Stimulated activated CD8-positive, alpha-beta memory T cell treated with anti-CD3 and anti-CD28 coated beads, Interleukin-12 subunit alpha, Interleukin-12 subunit beta, amount 100 ng/mL, for 24 hours (primary cell): ENCODE measurements around the gene SEPTIN8.

Source experiments
- DNase-seq: peaks from one replicate; pipeline ENCODE4 v3.0.0-alpha.2; 2020; ENCODE audit errors: extremely low read depth

The SEPTIN8 gene

DNA sequence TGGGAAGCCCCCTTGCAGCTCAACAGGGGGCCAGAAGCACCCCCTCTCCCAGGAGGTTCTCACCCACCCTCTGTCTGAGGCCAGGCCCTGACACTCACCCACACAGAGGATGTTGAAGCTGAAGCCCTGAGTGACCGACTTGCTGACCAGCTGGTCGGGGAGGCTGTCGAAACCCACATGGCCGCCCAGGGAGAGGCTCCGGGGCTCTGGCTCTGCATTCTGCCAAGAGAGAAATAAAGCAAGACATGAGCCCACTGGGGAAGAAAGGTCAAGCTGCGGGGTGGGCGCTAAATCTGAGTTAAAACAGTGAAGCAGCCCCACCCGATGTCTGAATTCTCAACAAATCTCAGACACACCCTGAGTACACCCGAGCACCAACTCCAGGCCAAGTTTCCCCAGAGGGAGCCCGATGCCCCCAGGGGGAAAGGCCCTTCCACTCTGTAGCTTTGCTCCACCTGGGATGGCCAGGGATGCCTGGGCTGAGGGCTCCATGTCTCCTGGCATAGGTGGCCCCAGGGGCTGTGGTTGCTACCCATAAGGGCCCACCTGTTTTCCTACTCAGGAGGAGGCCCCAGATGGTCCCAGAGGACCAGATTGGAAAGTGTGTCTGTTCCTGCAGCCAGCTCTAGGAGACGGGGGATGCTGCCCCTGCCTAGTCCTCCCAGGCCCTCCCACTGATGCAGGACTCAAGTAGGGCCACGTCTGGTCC, 11.6 kb downstream of the SEPTIN8 start:
- DNase-seq = no peak

DNA sequence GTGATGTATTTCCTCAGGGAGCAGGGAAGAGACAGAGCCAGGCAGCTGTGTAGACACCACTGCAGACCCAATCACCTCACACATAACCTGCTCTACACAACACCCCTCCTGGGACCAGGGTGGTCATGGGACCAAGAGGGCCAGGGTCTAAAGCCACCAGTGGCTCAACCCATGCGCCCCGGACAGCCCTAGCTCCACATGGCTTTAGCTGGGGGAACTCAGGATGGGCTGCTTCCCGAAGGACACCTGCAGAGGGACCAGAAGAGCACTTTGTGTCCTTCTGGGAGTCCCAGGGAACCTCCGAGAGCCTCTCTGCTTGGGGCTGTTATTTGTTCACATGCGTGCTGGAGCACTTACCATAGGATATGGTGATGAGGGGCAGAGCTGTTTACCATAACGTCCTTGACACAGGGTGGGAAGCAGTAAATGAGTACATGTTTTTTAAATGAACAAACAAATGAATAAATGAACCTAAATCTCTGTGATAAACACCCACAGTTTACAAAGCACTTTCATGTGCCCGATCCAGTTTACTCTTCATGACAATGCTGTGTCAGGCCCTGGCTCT, 12.3 kb downstream of the SEPTIN8 start:
- DNase-seq = no peak

DNA sequence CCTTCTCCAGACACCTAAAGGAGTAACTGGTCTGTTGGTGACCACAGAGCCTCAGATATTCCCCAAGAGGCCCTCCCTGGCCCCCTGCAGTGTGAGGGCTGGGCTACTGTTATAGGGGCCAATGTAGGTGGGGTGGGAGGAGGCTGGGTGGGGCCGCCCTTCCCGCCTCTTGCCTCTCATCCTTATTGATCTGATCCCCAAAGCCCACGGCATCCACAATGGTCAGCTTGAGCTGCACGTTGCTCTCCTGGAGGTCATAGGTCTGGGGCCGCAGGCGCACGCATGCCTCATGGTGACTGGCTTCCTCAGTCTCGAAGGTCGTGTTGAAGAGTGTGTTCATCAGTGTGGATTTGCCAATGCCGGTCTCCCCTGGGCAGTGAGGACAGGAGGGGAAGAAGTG, 13.0 kb downstream of the SEPTIN8 start:
- DNase-seq = no peak

DNA sequence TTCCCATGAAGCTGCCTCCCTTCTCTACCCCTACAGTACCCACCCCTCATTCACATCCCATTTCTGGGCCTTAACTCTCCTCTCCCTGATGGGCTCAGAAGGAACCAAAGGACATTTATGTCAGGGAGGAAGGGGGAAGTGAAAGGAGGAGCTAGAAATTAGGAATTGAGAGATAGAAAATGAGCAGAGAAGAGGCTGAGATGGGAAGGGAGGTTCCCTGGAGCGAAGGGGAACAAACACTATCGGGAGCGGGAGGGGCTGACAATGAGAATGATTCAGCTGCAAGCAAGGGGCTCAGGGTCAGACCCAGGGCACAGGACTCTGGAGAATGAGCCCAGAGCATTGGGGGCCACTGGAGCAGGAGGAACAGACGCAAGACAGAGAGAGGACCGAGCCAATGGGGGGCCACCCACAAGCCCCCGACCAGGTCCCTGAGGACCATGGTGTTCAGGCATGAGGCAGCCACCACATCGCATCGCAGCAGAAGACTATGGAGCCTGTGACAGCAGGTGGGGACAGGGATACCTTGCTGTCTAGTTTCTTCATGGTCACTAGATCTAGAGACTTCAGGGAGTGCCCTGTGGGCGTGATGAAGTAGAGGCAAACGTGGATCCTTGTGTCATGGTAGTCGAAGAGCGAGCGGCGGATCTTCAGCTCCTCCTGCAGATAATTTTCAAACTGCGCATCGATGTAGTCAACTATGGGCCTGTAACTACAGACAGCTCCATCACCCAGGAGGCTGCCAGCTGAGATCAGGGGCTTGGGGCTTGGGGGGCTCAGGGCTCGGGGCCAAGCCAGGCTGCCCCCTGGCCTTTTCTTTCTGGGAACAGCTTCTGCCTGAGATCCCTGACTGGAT, 13.6 kb downstream of the SEPTIN8 start:
- no peak for DNase-seq

DNA sequence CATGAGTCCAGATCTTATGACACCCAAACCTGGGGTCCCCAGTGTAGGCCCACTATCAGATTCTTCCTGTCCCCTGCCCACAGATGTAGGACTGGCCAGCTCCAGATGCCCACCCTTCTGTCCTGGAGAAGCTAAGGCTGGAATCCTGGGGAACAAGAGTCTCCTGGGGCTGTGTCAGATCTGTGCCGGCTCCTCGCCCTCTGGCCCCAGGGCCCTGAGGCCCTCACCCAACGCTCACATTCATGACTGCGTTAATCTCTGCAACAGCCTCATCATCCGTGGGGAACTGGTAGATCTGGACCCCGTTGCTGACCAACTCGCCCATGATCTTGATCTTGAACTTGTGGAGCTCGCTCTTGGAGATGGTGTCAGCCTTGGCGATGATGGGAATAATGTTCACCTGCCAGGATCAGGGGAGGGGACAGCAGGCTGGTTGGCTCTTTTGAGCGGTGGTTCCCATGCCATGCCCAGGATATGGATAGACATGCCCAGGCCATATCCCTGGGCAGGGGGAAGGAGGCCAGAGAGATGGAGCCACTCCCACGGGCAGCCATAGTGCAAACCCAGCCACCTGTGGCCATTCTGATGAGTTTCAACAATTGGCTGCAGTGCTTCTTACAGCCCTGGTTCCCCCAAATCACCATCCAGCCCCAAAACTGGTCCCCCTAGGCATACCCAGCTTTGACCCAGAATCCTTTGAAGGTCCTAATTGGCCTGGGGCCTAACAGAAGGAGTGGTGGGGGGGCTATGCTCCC, 14.6 kb downstream of the SEPTIN8 start:
- DNase-seq = no peak

DNA sequence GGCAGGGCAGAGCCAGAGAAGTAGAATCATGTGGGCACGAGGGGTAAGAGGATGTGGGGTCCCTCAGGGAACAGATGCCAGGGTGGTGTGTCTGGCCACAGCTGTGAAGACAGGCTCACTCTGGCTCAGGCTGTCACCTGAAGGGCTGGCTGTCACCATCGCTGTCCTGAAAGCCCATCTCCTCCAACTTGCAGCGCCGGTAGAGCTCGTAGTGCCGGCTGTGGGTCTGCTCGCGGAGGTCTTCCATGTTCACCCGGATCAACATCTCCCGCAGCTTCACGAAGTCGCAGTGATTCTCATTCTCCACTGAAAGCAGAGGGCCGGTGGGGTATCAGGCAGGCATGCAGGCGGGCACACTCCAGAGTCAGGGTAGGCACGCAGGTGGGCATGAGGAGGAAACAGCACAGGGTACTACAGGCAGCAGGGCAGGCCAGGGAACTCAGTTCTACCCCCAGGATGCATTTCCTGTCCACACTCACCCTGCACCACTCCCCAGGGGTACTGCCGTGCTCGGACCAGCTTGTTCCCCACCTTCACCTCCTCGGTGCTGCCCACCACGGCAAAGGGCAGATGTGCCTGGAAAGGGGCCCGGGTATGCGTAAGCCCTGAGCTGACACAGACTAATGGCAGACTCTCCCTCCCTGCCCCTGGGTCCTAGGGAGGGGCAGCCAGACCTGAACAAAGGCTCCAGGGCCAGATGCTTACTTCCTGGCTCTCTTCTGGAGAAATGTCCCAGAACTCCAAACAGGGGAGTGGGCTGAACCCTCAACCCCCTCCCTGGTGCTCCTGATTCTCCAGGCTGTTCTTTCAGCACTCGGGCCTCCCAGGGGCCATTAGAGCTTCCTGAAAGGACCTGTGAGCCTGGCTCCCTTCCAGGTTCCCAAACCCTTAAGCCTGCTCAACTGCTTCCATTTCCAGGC, 15.5 kb downstream of the SEPTIN8 start:
- DNase-seq = no peak

DNA sequence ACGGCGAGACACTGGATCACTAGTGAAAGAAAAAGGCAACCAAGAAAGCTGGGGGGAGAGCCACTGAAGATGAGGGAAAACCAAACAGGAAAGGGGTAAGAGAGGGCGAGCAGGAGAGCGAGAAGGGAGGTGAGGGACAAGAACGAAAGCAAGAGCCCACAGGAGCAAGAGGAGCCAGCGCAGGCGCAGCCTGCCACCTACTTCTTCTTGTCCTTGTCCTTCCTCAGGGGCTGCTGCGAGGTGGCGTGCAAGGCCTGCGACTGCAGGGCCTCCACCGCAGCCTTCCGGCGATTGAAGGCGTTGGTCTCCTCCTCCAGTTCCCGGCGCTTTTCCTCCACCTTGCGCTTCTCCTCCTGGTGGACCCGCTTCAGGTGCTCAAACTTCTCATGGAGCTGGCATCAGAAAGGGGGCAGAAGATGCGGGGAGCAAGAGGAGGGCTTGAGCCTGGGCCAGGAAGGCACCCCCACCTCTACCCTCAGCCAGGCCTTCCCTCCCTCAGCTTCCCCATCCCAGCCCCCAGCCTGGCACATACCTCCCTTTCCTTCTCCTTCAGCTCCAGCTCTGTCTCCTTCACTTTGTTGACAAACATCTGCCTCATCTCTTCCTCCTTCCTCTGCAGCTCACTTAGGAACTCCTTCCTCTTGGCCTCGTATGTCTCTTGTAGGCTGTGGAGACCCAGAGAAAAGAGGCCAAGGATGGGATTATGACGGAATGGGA, 16.3 kb downstream of the SEPTIN8 start:
- DNase-seq = no peak

DNA sequence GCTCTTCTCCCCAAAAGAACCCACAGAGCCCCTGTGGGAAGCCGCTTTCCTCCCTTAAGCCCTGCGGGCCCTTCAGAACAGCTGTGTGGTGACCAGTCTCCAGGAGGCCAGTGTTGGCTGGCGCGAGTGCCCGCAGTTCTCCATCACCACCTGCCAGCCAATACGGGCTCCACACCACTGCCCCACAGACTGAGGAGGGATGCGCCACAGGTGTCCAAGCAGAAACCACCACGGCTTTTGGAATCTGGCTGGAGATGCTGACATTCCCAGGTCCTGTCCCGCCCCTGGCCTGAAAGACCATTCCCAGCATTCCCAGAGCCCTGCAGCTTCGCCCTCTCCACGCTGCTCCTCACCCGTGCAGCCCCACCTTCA, 17.0 kb downstream of the SEPTIN8 start:
- DNase-seq = no peak

DNA sequence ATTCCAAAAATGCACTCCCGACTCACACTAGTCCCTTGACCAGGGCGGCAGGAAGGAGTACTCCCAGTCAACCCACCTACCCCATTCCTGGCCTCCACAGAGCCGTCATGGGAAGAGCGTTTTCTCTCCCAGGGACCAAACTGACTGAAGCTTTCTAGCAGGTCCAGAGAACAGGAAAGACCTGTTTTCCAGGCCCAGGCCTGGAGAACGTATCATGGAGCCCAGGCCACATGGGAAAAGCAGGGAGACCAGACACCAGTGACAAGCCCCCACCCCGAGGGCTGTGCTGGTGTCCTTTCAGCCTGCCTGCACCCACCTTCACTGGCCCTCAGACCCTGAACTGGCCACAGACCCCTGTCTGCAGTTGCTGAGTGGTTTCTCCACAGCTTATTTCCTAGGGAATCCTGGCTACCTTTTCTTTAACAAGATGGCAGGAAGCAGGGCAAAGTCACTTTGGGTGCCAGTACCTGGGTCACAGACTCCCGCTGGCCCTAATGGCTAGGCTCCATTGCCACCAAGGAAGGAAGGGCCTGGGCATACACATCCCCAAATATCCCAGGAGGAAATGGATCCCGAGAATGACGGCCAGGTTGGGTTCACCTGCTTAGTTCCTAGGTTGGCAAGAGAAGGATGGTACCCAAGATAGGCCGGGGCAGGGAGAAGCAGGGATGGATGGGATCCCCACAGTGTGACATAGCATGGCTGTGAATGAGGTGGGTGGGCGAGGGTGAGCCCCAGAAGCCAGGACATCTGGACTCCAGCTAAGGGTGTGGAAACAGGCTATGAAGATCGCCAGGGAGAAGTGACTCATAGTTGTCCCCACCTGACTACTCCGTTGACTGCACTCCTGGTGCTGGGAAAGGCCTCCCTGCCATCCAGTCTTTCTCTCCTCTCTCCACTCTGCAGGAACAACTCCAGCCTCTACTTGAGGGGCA, 17.7 kb downstream of the SEPTIN8 start:
- no peak for DNase-seq

DNA sequence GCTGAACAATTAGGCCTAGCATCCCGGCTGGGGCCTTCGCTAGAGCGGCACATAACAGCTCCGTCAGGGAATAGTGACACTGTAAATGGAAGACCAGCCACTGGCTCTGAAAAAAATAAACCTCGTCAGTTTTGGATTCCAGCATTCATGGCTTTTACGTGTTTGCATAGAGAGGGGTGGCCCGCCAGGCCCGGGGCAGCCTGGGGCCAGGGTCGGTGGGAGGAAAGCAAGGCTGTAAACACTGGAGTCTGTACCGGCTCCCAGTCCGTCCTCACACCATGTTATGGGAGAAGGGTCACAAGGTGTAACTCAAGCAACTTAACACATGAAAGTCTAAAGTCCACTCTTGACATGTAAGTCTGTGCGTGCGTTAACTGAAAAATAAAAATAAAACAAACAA, 18.6 kb downstream of the SEPTIN8 start:
- no peak for DNase-seq

DNA sequence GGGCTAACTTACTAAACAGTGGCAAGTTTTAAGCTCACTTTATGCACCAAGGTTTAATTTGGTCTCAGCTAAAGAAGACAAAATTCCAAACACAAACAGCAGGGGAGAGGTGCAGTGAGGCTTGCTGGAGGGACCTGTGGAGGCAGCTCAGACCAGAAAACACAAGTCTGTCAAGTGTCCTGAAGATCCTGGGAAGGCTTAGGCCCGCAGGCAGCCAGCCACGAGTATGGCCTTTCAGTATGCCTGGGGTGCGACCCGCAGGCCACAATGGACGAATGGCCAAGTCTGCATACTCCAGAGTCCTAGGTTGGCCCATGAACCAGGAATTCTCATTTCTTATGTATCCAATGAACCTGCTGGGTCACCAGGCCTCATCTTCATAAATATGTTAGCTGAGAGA, 20.5 kb downstream of the SEPTIN8 start:
- DNase-seq = no peak

DNA sequence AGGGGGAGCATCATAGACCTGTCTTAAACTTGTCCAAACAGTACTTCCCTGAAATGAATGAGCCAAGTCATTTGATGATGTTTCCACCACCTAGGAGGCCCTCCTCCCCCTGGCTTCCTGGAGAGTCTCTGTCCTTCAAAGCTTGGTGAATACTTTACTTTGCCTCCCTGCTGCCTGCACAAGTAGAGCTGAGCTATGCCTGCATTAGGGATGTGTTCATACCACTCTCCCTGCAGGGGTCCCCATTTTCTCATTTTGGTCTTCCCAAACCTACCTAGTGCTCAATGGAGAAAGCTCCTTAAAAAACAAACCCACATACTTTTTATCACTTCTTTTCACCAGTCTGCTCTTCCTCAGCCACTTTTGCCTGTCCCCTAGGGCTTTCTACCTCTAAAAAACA, 22.1 kb downstream of the SEPTIN8 start:
- no peak for DNase-seq

DNA sequence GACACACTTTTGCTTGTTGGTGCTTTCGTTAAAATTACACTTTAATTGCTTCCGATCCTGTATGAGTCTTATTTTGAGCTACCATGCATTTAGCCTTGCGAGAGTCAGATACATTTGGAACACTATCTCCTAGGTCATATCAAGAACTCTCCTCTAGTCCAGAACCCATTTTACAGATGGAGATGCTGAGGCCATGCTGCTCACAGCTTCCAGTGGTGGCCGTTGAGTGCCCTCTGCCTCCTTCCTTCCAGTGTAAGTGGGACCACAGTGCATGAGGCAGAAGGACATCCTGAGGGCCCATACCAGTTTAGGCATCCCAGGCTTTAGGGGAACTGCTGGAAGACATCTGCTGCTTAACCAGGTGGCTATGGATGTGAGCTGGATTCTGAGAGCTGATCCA, 22.9 kb downstream of the SEPTIN8 start:
- DNase-seq = no peak

DNA sequence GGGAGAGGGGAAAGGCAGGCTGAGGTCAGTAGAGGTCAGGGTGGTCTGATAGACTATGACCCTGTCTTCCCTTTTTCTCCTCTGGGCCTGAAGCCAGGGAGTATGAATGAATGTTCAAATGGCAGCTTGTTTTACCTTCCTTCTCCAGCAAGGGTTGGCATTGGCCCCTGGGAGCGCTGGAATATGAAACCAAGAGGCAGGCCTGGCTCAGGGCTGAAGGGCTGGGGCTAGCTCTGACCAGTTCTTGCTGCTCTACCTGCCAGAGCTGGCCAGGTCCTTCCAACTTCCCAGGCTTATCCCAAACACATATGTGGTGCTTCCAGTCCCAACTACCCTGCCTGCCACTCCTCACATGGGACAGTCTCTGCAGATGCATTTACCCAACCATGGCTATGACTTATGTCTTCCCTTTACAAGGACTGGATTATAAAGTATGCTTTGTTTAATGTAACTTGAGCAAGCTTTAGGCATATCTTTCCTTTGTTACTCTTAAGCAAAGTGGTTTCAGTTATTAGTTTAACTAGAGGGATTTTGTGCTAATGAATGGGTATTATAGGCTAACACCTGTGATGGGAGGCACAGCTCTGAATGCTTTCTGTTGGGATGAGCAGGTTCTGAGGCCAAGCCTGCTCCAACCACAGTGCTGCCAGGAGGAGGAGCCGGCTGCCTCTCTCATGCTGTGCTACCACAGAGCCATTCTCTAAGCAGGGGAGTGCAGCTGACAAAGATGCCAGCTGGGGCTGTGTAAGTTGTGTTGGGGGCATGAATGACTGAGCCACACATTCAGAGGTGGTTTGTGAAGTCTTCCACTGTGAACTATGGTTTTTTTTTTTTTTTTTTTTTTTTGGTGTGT, 23.7 kb downstream of the SEPTIN8 start:
- no peak for DNase-seq

DNA sequence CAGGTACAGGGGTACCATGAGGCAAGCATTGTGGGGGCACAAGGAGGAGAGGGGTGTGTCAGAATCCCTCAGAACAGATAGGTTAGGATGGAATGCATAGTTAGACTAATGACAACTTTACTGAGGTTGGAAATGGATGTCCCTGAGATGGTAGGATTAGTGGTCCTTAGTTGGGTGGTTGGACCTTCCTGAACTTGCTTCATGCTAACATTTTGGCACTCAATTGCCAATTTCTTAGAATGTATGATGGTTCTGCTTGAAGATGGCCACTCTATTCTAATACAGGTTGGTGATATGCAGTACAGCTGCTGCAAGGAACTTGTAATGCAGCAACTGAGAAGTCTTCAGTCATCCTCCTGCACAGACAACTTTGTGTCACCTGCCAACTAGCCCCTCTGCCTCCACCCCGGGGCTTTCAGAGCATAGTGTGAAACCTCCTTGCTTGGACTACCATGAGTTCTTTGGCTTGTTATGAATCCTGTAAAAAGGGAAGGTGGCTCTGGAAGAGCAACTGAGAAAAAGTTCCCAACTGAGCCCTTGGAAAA, 24.4 kb downstream of the SEPTIN8 start:
- DNase-seq = no peak

DNA sequence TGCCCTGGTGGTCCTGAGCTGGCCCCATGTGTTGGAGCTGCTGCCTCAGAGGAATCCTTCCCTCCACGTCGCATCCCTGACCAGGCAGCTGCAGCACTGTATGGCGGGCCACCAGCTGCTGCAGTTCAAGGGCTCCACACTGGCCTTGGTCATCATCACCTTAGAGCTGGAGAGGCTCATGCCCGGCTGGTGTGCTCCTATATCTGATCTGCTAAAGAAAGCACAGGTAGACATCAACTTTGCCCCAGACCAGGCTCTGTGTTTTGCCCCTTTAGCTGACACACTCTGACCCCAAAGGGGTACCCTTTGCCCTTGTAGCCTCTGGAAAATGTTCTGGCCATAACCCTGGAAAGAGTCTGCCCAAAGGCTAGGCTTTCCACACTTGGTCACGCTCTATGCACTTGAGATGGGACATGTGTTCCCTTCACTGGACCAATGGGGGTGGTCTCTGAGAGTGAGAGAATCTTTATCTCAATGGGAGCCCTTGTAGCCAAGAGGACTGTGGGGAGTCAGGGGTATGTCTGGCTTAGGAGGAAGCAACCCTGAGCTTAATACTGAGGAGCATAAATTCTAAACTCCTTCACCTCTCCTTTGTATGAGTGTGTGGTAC, 25.0 kb downstream of the SEPTIN8 start:
- DNase-seq = no peak

DNA sequence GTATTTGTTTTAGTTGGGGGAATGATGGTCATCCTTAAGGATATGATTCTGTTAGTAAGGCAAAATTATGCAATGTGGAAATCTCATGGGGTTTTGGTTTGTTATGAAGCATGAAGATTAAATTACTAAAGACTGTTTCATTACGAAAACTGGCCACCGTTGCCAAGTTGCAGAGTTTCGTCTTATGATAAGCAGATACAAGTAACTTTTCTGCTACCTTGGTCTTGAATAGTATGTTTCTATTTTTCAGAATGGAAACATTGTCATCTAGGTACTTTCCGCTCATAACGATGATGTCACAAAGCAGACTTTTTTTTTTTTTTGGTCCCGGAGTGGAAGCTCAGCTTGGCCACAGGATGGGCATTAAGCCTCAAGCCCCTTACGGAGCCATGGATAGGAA, 25.6 kb downstream of the SEPTIN8 start:
- DNase-seq = no peak
